Measurements from ENCODE around the gene ARHGEF33. TPM values are rescaled to one million over a fixed set of nuclear protein-coding genes. Genes with fewer than 3 reads are reported as not detected.

Gene ARHGEF33
- polyA plus RNA-seq, 1 donor from 2014 or later: 1.5 TPM

DNA sequence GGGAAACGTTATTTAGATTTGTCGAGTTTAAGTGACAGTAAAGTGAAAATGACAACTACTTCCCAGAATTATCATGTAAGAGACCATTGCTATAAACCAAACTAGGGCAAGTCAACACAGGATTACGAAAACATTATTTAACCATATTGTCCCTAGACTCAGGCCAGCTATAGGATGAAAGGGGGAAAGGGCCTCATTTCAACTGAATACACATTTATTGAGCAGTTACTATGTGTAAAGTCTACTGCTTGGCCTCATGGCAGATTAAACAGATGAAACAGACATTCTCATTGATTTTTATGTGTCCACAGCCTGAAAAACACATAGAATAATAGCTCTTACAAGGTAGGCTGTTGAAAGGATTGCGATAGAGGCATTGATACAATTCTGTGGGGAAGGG, 32.7 kb downstream of the ARHGEF33 start:
- H3K9me3 ChIP-seq (ENCODE audit: low read length): no peaks in the 10 kb centered on the region
- no peak overlapping the region for H2AFZ ChIP-seq (ENCODE audit: low read depth, low read length)
- H3K9me2 ChIP-seq (ENCODE audit: insufficient read depth, low read length): no peaks in the 10 kb centered on the region
- no peaks in the 10 kb centered on the region for H3K79me2 ChIP-seq (replicated peaks; ENCODE audit: insufficient read depth, low read length)
- no peak overlapping the region for H3K4me3 ChIP-seq (ENCODE audit: low read length)
- no peak overlapping the region for H3K4me2 ChIP-seq (ENCODE audit: low read length)
- no peaks in the 10 kb centered on the region for H4K20me1 ChIP-seq (ENCODE audit: insufficient read depth)
- TF ChIP-seq CTCF (IDR thresholded peaks at IDR 0.05; ENCODE audit: poor library complexity, severe bottlenecking) (no peak), RAD21 (conservative IDR thresholded peaks at IDR 0.05) (no peak), REST (IDR thresholded peaks at IDR 0.05; ENCODE audit: borderline replicate concordance) (no peak), MXI1 (conservative IDR thresholded peaks at IDR 0.05; ENCODE audit: poor library complexity, severe bottlenecking) (no peak), POLR2AphosphoS5 (IDR thresholded peaks at IDR 0.05) (no peak), TAF1 (IDR thresholded peaks at IDR 0.05; ENCODE audit: low read depth) (no peak), EZH2 (IDR thresholded peaks at IDR 0.05; ENCODE audit: borderline replicate concordance, insufficient read depth, low read length, poor library complexity, severe bottlenecking) (no peak), SMC3 (conservative IDR thresholded peaks at IDR 0.05; ENCODE audit: poor library complexity) (no peak), EP300 (conservative IDR thresholded peaks at IDR 0.05; ENCODE audit: poor library complexity, severe bottlenecking) (no peak)
- H3K9ac ChIP-seq (ENCODE audit: low read length): no peak overlapping the region
- H3K36me3 ChIP-seq (ENCODE audit: insufficient read depth, low read length): no peaks in the 10 kb centered on the region
- no peaks in the 10 kb centered on the region for H3K27me3 ChIP-seq (ENCODE audit: insufficient read depth, low read depth, low read length)
- H3K27ac ChIP-seq (ENCODE audit: low read length): no peak overlapping the region
- H3F3A ChIP-seq (ENCODE audit: insufficient read depth, low read length, poor library complexity, severe bottlenecking): no peaks in the 10 kb centered on the region

DNA sequence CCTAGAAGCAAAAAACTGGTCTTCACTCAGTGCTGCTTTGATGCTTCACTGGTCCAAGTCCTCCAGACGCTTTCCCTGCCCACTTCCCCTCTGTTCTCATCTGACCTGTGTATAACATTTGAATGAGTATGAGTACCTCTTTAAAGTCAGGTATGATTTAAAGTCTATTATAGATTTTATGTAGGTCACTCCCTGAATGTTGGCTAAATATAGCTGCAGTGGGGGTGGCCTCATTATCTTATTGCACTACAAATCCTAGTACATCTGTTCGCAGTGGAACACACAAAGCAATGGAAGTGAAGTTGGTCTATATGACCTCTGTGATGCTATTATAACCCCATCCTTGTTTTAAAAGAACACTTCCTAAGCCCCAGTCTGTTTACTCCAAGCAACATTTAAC, 33.2 kb downstream of the ARHGEF33 start:
- TF ChIP-seq EP300 (conservative IDR thresholded peaks at IDR 0.05; ENCODE audit: poor library complexity, severe bottlenecking) (no peak), POLR2AphosphoS5 (IDR thresholded peaks at IDR 0.05) (no peak), MXI1 (conservative IDR thresholded peaks at IDR 0.05; ENCODE audit: poor library complexity, severe bottlenecking) (no peak), RAD21 (conservative IDR thresholded peaks at IDR 0.05) (no peak), SMC3 (conservative IDR thresholded peaks at IDR 0.05; ENCODE audit: poor library complexity) (no peak), CTCF (IDR thresholded peaks at IDR 0.05; ENCODE audit: poor library complexity, severe bottlenecking) (no peak), EZH2 (IDR thresholded peaks at IDR 0.05; ENCODE audit: borderline replicate concordance, insufficient read depth, low read length, poor library complexity, severe bottlenecking) (no peak), TAF1 (IDR thresholded peaks at IDR 0.05; ENCODE audit: low read depth) (no peak), REST (IDR thresholded peaks at IDR 0.05; ENCODE audit: borderline replicate concordance) (no peak)
- Histone ChIP-seq H3K4me2 (ENCODE audit: low read length) (no peak overlapping the region), H3K27ac (ENCODE audit: low read length) (no peak overlapping the region)

More for the DNA sequence above, 33.2 kb downstream of the ARHGEF33 start:
- H3K79me2 ChIP-seq (replicated peaks; ENCODE audit: insufficient read depth, low read length): no peaks in the 10 kb centered on the region
- no peaks in the 10 kb centered on the region for H3K36me3 ChIP-seq (ENCODE audit: insufficient read depth, low read length)
- no peaks in the 10 kb centered on the region for H3K27me3 ChIP-seq (ENCODE audit: insufficient read depth, low read depth, low read length)
- no peak overlapping the region for H2AFZ ChIP-seq (ENCODE audit: low read depth, low read length)
- no peak overlapping the region for H3K9ac ChIP-seq (ENCODE audit: low read length)
- no peaks in the 10 kb centered on the region for H3K9me3 ChIP-seq (ENCODE audit: low read length)
- H4K20me1 ChIP-seq (ENCODE audit: insufficient read depth): no peaks in the 10 kb centered on the region
- H3F3A ChIP-seq (ENCODE audit: insufficient read depth, low read length, poor library complexity, severe bottlenecking): no peaks in the 10 kb centered on the region
- H3K9me2 ChIP-seq (ENCODE audit: insufficient read depth, low read length): no peaks in the 10 kb centered on the region
- no peak overlapping the region for H3K4me3 ChIP-seq (ENCODE audit: low read length)
